Activated T-cell treated with anti-CD3 and anti-CD28 coated beads, Interleukin-2, amount 50 U/mL, for 1 hour (primary cell): ENCODE results near the gene LRRC4C.

ENCODE experiments used
- DNase-seq: peaks from one replicate; pipeline ENCODE4 v3.0.0-alpha.2; 2020

LRRC4C gene

DNA sequence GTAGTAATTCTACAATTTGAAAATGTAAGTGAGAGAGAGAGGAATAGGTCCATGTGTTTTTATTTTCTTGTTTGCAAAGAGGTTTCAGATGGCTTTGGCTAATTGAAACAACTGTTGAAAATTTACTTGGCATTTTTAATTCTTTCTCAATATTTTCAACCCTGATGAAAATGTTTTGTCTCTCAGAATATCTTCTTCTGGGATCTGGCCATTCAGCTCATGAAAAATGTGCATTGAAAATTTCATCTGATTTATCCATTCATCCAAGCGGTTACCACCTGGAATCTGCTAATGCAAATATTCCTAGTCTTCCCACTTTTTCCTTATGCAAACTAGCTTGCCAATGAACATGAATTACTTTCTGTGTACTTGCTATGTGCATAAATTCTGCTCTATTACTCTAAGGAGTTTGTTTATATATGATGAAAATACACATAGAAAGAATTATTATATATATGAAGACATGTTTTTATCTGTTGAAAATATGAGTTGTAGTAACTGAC is 621.2 kb downstream of the LRRC4C start:
- no peak for DNase-seq

DNA sequence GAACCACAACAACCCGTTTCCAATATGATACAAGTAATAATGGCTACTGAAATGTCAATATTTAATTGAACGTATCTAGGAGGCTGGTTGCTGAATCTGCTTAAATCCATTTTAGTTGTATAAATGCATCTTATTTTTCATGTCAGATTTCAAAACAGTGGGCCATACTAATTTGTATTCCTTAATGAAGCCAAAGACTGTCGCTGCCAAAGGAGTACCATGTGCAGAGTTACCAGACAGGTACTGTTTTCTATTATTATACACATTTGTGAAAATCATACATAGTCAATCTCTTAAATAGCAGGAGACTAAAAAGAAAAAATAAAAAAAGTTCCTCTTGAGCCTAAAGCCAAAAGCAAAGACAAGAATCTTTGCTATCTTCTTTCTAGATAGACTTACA is 632.3 kb downstream of the LRRC4C start:
- DNase-seq = no peak

DNA sequence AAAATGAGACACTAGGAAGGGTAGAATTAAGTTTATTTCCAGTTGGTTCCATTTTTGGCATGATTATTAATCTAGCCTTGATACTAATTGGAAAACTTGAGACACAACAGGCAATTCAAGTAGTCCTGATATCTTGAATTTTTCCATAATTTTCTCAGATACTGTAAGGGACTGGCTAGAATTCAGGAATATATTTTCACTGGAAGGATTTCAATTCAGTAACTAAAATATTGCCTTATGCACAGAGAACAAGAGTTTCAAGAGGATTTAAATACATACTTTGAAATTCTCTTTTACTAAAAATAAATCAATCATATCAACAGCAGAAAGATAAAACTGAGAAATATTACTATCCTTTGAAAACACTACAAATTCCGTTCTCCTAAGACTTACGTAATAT is 632.9 kb downstream of the LRRC4C start:
- DNase-seq = no peak

DNA sequence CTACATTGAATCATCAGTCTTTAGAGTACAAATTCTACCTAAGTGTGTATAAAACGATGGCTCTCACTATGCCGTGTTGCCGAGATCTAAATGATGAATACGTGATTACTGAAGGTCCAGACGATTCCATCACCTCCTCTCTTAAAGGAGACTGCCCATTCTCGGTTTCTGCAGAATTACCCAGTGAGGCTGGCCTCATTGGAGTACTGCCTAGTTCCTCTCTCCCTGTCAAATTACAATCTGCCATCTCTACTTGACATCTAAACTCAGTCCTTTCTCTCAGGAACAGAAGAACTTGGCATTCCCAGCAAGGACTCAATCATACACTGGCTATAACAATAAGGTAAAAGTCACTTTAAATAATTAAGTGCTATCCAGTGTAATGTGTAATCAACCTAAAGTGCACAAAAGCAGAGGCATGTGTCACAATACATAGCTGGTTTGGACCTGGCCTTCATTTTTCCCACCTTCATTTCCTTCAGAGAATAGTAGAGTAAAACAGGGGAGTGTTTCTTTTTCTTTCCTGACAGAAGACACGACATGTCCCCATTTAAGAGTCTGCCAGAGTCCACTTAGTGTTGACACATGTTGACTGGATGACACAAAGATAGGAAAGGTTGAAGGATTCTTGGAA is 634.1 kb downstream of the LRRC4C start:
- DNase-seq = no peak

DNA sequence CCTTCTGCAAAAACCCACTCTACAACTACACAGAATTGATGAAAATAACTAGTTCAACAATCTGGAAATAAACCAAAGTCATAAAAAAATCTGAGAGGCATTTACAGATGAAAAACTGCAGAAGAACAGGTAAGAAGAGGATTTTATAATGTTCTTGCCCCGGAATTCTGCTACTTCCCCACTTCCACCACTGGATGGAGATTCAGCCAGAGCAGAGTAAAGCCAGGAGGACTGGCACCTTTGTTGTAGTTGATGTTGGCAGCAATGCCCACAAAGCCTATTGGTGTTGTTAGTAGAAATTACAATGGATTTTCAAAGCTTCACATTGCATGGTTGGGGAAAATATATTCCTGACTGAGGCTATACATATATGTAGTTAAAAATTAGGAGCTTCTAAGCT is 640.2 kb downstream of the LRRC4C start:
- DNase-seq = no peak

DNA sequence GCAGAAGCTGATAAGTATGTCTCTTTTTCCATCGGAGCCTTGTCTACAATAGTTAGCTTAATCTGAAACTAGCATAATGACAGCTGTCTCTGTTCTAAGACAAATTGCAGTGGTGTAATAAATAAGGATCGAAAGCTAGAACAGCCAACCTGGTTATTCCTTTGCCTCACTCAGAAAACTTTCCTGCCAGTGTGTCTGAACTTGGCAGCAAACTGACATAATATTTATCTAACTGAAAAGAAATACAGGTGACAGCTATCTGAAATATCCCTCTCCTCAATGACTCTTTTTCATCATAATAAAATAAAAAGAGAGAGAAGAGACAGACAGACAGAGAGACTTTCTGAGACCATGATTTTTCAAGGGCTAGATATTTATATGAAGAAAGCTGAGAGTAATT is 642.5 kb downstream of the LRRC4C start:
- no peak for DNase-seq

DNA sequence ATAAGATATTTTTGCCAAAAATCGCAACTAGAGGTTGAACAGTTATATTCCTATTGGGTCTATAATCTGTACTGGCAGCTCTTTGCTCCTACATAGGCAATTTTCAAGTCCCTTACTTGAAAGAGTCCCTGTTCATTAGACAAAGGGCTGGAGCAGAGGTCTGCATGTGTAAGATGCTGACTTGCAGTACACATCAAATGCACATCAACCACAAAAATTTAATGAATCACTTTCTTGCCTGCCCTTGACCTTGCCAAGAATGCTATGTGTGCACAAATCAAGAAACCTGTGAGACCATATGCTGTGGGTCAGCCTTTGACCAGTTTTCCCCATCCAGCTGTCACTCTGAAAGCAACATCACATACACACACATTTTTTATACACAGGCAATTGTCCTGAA is 661.5 kb downstream of the LRRC4C start:
- DNase-seq = no peak

DNA sequence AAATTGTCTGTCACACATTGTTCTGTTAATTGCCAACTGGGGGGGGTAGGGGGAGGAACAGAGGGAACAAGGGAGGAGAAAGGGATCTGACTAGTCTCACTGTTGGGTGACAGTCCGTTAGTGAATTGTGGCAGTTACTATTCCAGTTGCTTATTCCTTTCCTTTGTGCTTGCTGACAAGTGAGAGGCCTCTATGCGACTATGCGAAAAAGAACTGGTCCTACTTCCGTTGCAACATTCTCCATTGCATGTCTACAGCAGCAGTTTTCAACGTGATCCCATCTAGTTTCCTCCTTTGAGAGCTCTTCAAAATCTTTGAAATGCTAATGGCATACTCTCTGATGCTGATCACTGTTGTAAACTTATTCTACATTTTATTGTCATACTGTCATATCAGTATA is 672.2 kb downstream of the LRRC4C start:
- no peak for DNase-seq

DNA sequence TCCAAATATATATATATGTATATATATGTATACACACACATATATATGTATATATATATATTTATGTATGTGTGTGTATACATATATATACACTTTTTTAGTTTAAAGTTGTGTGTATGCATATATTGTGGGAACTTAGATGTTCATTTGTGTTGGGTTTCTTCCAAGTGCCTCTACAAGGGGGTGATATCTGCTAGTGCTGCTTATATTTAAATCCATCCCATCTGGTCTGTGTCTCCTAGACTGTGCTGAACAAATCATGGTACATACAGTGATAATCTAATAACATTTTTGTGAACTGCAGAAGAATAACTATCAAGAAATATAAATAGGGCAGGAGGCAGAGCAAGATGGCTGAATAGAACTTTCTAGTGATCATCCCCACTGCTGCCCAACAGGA is 696.4 kb downstream of the LRRC4C start:
- DNase-seq = no peak

DNA sequence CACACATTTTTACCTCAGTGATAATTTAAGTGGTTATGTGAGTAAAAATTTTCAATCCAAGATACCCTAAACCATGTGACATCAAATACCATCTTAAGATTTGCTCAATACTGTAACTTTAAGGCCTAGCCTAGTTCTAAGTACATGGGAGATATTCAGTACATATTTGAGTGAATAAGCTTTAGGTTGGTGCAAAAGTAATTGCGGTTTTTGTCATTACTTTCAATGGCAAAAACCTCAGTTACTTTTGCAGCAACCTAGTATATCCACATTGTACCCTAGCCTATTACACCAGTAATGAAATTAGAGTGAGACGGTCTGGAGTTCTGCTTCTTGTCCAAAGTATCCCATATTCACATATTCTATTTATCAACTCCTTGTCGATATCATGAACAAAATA is 700.1 kb downstream of the LRRC4C start:
- no peak for DNase-seq

DNA sequence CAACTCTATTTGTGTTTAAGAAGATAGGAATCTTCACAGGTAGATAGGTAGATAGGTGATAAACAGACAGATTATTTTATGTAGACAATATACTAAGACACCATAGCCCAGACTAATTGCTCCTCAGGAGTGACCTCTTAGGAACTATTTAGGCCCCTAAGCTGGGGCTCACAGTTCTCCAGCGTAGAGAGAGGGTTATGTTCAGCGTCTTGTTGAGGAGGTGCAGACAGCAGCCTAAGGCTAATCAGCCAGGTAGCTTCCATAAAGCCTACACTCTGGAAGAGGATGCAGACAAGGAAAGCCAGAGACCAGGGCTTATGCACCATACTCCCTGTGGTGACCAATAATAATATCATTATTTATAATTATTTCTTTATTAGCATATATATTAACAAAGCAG is 705.2 kb downstream of the LRRC4C start:
- DNase-seq = no peak

DNA sequence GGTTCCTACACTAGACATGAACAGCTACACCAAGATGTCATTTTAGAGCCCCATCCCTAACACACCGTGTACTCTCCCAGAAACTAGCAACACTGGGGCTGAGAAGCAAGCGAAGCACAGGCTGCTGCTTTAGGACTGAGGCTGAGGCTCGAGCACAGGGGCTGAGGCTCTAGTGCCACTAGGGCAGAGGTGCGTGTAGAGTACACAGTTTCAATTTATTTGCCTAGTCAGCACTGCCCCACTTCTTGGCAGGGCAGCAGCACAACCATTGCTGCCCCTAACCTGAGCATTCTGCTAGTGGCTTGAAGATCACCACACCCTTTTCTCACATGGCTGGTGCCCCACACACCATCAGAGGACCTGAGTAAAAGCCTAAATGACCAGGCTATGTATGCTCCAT is 713.2 kb downstream of the LRRC4C start:
- DNase-seq = no peak

DNA sequence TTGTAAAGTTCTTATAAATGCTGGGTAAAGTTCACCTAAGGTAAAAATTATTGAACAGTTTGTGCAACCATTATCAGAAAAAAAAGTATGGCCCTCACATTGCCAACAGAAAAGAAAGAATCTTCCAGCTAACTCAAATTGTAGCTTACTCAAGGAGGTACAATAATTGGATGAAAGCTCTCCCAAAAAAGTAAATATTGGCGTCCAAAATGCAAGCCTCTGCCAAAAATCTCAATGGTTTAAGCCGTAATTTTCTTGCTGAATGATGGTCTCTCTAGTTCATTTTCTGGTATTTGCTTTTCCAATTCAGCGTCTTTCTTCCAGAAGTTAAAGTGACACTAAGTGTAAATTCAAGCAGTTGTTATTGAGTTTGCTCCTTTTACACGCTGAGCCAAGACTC is 727.3 kb downstream of the LRRC4C start:
- no peak for DNase-seq

DNA sequence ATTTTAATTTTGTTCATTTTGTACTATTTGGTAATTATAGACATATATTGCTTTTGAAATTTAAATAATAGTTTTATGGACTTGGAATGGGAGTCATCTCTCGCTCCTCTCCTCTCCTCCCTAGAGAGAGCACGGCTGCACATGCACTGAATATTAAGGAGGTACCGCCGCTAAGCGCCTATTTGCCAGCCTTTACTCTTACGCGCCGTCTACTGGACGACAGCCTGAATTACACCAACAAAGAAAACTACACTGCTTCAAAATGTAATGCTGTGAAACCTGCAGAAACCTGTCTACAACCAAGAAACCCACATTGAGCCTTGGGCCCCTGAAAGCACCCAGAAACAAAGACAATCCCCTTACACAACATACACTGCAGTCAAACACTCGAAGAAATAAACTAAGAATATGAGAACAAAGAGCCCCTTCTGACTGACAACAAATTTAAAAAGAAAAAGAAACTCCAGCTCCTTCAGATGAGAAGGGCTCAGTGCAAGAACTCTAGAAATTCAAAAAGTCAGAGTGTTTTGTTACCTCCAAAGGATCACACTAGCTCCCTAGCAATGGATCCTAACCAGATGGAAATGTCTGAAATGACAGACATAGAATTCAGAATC is 737.2 kb downstream of the LRRC4C start:
- DNase-seq = no peak

DNA sequence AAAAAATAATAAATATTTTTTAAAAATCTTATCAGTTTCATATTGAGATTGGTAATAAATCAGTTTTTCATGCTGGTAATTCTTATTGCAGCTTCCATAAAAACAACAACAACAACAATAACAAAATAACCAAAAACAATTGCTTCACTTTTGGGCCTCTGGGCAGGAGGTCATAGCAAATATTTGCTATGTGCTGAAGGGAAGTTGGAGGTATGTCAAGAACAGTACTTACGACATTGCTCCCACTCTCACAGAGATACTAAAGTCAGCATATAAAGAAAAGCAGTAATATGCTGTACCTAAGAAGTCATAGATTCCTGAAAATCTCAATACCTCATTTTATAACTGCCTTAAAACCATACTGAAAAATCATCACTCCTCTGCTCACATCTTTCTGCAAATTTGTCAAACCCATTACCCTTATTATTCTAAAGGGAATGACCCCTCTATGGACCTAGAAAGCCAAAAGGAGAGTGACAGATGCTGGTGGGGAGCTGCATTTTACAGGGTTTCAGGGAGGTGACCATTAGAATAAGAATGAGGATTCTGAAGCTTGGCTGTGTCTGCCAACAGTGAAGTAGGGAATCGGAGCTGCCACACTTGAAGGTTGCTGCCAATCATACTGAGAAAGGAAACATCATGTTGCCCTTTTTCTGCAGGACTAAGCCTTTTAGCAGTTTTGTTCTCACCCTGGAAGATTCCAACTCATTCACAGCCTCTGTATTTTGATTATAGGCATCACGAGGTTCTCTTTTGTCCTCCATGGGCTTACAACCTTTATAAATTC is 742.9 kb downstream of the LRRC4C start:
- no peak for DNase-seq

DNA sequence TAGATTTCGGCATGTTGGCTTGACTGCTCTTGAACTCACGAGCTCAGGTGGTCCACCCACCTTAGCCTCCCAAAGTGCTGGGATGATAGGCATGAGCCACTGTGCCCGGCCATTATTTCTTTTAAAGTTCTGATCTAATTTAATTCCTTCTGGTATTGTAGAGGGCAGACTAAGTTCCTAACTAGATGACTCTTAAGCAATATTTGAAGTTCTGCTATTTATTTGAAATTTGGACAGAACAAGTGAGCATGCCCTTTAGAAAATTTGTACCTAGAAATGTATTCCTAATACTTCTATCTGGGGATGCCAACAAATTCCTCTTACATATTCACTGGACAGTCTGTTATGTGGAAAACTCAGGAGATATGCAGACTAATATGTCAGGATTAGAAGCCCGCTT is 746.4 kb downstream of the LRRC4C start:
- no peak for DNase-seq

DNA sequence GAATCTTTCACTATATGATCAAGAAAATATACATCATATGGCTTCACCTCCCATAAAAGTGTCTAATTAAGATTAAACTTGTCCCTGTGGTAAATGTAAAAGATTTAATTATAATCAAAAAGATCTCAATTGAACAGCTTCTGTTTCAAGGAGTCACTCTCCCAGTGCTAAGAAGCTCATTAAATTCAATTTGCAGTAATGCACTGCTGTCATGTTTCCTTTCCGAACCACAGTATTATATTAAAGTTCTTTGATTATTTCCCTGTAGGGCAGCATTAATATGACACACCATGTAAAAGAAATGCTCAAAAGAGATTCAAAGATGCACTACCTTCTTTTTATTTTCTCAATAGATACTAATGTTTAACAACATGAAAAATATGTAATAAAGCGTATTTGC is 758.4 kb downstream of the LRRC4C start:
- DNase-seq = no peak

DNA sequence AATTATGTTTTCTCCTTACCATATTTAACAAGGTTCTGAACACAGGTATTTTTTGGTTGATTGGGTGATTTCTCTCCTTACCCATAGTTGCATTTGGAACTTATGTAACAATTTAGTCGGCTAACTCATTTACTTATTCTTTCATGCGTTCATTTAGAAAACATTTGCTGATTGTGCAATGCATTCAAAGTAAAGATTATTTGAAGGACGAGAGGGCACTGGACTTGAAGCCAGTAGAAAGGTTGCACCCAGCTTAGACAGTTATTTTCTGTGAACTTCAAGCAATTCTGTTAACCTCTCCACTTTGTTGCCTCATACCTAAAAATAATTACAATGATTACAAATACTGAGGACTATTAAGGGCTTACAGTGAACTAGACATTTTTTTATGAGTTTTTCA is 769.6 kb downstream of the LRRC4C start:
- no peak for DNase-seq

DNA sequence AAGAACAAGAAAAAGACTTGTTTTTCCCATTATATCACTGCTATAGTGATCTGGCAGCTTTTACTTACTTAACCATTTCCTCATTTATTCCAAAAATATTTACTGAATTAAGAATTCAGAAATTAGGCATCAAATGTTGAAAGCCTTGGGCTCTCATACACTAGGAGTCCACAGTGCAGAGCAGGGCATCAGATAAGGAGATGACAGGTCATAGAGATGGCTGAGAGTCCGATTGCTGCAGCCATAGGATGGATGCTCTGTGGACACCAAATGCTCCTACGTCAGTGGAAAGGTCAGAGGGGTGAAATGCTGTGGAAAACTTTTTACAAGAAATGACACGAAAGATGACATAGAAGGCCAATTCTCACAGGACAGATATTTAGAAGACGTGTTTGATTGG is 771.1 kb downstream of the LRRC4C start:
- no peak for DNase-seq

DNA sequence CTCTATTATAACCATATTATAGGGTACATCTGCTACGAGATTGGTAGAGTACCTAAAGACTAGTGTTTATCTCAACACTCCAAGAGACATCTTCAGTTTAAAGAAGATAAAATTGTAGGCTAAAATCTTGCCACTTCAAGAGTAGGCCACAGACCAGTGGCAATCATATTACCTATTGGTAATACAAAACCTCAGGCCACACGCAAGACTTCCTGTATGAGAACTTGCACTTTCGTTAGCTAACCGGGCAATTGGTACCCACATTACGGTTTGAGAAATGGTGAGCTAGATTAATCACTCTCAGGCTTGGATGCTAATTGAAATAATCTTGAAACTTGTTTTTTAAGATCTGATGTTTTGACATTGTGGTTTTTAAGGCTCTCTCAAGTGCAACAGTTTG is 772.7 kb downstream of the LRRC4C start:
- no peak for DNase-seq

DNA sequence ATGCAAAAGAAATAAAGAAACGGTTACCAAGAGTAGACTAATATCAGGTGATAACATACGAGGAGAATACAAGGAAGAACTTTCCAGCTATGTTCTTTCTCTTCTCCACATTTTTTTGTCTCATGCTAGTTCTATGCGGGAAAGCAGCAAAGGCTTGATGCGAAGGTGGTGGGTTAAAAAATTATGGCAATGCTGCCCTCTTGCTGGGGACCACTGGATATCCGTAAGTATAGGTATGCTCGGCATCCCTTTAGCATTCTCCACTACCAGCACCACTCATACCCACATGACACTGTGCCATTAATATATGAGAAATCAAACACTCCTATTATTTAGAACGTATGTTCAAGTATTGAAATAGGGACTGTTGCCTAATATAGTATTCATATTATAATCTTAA is 776.4 kb downstream of the LRRC4C start:
- no peak for DNase-seq

DNA sequence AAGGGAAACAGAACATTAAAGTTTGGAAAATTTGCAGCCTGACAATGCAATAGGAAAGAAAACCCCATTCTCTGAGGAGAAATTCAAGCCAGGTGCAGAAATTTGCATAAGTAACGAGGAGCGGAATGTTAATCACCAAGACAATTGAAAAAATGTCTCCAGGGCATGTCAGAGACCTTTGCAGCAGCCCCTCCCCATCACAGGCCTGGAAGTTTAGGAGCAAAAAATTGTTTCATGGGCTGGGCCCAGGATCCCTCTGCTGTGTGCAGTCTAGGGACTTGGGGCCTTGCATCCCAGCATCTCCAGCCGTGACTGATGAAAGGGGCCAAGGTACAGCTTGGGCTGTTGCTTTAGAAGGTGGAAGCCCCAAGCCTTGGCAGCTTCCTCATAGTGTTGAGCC is 780.2 kb downstream of the LRRC4C start:
- no peak for DNase-seq

DNA sequence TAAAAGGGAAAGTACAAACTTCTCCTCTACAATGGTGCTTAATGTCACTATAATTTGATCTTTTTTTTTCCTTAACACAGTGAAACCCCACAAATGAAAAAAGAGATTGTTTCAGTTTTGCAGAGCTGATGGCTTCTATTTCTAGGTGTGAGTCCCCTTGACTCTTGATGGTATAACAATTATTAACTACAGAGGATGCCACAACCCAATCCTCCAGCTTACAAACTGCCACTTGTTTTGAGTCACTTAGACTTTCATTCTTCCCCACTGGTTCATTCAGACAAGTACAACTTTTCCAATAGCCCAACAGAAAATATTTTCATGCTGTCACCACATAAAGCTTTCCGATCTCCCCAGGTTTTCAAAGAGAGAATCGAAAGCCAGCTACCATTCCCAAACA is 812.2 kb downstream of the LRRC4C start:
- DNase-seq = no peak

DNA sequence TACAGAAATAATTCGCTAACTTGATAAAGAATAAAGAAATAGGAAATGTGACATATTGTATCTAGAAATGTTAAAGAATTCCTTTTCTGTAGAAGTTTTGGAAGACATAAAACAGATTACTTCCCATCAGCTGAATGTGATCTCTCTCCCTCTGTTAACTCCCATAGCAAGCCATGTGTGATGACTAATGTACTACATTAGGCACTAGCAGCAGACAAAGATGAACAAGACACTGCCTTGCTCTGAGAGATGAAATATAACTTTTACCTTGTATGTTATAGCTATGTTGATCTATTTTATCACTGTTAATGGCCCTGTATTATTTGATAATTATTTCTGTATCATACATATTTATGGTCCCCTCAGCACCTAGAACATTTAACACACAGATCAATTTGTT is 817.2 kb downstream of the LRRC4C start:
- no peak for DNase-seq
